Neural progenitor cell (in vitro differentiated cells): ENCODE results near the gene ADAMTSL1. TPM values are rescaled to one million over a fixed set of nuclear protein-coding genes. Genes with fewer than 3 reads are reported as not detected.

Experiments
- DNase-seq: peaks from one replicate; pipeline ENCODE4 v3.0.0-alpha.2; 2016; ENCODE audit warnings: low spot score
- H2AFZ ChIP-seq: fragments of 200-600 bp; sonication (generic); replicated peaks from 2 replicates; pipeline ENCODE4 v1.6.1; 2016; ENCODE audit warnings: antibody characterized with exemption
- H3F3A ChIP-seq: fragments of 200-600 bp; sonication (generic); 2 replicates; pipeline ENCODE4 v1.6.1; 2016; ENCODE audit warnings: antibody characterized with exemption, low read depth
- H3K27ac ChIP-seq: fragments of 200-600 bp; sonication (generic); 2 replicates; pipeline ENCODE4 v1.5.1; 2016; ENCODE audit warnings: mild to moderate bottlenecking
- H3K27me3 ChIP-seq: fragments of 200-600 bp; sonication (generic); 2 replicates; pipeline ENCODE4 v1.6.1; 2016; ENCODE audit warnings: mild to moderate bottlenecking, moderate library complexity
- H3K36me3 ChIP-seq: fragments of 200-600 bp; sonication (generic); 2 replicates; pipeline ENCODE4 v1.5.1; 2016
- H3K4me1 ChIP-seq: fragments of 200-600 bp; sonication (generic); 2 replicates; pipeline ENCODE4 v1.6.1; 2016; ENCODE audit warnings: mixed run types
- H3K4me2 ChIP-seq: fragments of 200-600 bp; sonication (generic); 2 replicates; pipeline ENCODE4 v1.6.1; 2016
- H3K4me3 ChIP-seq: fragments of 200-600 bp; sonication (generic); 2 replicates; pipeline ENCODE4 v1.5.1; 2016
- H3K79me2 ChIP-seq: fragments of 200-600 bp; sonication (generic); 2 replicates; pipeline ENCODE4 v1.6.1; 2016; ENCODE audit warnings: low read depth
- H3K9ac ChIP-seq: fragments of 200-600 bp; sonication (generic); 2 replicates; pipeline ENCODE4 v1.6.1; 2016
- H3K9me3 ChIP-seq: fragments of 200-600 bp; sonication (generic); 2 replicates; pipeline ENCODE4 v1.5.1; 2016; ENCODE audit warnings: low read depth
- H4K20me1 ChIP-seq: fragments of 200-600 bp; sonication (generic); 2 replicates; pipeline ENCODE4 v1.6.1; 2016; ENCODE audit warnings: low read depth
- H3K27ac Mint-ChIP-seq: 3 replicates; pipeline ENCODE4 v1.8.0; 2021; ENCODE audit warnings: mixed read lengths
- H3K27me3 Mint-ChIP-seq: 2 replicates; pipeline ENCODE4 v1.8.0; 2022; ENCODE audit warnings: low read depth, mild to moderate bottlenecking, inconsistent platforms, moderate library complexity, mixed read lengths; ENCODE audit not compliant: insufficient read depth
- H3K36me3 Mint-ChIP-seq: 3 replicates; pipeline ENCODE4 v1.8.0; 2021; ENCODE audit warnings: mixed read lengths
- H3K4me1 Mint-ChIP-seq: 3 replicates; pipeline ENCODE4 v1.8.0; 2021; ENCODE audit warnings: mixed read lengths
- H3K4me3 Mint-ChIP-seq: 3 replicates; pipeline ENCODE4 v1.8.0; 2021; ENCODE audit warnings: mild to moderate bottlenecking, moderate library complexity, mixed read lengths
- H3K9me3 Mint-ChIP-seq: 3 replicates; pipeline ENCODE4 v1.8.0; 2020; ENCODE audit warnings: mixed read lengths
- EZH2 ChIP-seq: fragments of 200-600 bp; sonication (generic); IDR thresholded peaks from 2 replicates; pipeline ENCODE4 v1.6.1; 2017; ENCODE audit warnings: antibody characterized with exemption, mild to moderate bottlenecking, moderate library complexity
- EZH2phosphoT487 ChIP-seq: fragments of 200-600 bp; sonication (generic); IDR thresholded peaks from 2 replicates; pipeline ENCODE4 v1.6.1; 2017; ENCODE audit warnings: antibody characterized with exemption
- total RNA-seq: library from RNA; depleted of rRNA; stranded (reverse); fragments of >200 nt; gene quantifications from 2 replicates; pipeline ENCODE4 v1.2.3, GENCODE V29; 2015; ENCODE audit warnings: low replicate concordance
- TF ChIP-seq, protein P1 (sequence below): fragments of 200-600 bp; sonication (generic); IDR thresholded peaks from 2 replicates; pipeline ENCODE4 v1.5.1; 2017; ENCODE audit warnings: antibody characterized with exemption, mild to moderate bottlenecking

The ADAMTSL1 gene, protein sequence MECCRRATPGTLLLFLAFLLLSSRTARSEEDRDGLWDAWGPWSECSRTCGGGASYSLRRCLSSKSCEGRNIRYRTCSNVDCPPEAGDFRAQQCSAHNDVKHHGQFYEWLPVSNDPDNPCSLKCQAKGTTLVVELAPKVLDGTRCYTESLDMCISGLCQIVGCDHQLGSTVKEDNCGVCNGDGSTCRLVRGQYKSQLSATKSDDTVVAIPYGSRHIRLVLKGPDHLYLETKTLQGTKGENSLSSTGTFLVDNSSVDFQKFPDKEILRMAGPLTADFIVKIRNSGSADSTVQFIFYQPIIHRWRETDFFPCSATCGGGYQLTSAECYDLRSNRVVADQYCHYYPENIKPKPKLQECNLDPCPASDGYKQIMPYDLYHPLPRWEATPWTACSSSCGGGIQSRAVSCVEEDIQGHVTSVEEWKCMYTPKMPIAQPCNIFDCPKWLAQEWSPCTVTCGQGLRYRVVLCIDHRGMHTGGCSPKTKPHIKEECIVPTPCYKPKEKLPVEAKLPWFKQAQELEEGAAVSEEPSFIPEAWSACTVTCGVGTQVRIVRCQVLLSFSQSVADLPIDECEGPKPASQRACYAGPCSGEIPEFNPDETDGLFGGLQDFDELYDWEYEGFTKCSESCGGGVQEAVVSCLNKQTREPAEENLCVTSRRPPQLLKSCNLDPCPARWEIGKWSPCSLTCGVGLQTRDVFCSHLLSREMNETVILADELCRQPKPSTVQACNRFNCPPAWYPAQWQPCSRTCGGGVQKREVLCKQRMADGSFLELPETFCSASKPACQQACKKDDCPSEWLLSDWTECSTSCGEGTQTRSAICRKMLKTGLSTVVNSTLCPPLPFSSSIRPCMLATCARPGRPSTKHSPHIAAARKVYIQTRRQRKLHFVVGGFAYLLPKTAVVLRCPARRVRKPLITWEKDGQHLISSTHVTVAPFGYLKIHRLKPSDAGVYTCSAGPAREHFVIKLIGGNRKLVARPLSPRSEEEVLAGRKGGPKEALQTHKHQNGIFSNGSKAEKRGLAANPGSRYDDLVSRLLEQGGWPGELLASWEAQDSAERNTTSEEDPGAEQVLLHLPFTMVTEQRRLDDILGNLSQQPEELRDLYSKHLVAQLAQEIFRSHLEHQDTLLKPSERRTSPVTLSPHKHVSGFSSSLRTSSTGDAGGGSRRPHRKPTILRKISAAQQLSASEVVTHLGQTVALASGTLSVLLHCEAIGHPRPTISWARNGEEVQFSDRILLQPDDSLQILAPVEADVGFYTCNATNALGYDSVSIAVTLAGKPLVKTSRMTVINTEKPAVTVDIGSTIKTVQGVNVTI (N-terminal part only)
- total RNA-seq, result 0.73 and 2.7 TPM in 2 replicates

DNA sequence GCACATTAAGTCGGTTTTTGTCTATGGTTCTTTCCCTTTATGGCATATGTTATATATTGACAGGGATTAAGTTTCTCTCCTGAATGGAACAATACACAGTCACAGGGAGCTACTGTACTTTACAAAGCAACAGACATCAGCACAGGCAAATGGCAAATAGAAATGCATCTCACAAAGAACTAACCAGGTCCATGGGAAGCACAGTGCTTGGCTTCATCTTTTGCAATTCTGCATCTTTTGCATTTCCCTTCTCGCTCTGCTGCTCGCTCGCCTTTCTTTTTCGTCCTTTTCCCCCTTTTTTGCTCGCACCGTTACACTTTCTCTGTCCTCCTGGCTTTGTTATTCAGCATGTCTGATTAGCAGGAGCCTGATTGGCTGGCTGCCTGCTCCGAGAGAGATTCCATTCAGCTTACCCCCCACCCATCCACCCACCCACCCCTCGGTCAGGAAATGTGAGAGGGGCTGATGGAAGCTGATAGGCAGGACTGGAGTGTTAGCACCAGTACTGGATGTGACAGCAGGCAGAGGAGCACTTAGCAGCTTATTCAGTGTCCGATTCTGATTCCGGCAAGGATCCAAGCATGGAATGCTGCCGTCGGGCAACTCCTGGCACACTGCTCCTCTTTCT is at the start of gene ADAMTSL1:
Gene ADAMTSL1, plus strand, starts transcription at position 502 of the 628 bp plus-strand sequence. Its CDS starts 80 bp downstream, at position 582.
- H3K9me3 ChIP-seq, result no peaks in the 10 kb centered on the region
- peaks cover 44% of the 10 kb centered on the region for H3K4me1 ChIP-seq
- H3K79me2 ChIP-seq, result no peaks in the 10 kb centered on the region
- H3K4me3 ChIP-seq, result peak within 1 kb of the TSS; percentile 57
- TF ChIP-seq EZH2 (no peak), EZH2phosphoT487 (no peak)
- TF ChIP-seq, protein P1, sequence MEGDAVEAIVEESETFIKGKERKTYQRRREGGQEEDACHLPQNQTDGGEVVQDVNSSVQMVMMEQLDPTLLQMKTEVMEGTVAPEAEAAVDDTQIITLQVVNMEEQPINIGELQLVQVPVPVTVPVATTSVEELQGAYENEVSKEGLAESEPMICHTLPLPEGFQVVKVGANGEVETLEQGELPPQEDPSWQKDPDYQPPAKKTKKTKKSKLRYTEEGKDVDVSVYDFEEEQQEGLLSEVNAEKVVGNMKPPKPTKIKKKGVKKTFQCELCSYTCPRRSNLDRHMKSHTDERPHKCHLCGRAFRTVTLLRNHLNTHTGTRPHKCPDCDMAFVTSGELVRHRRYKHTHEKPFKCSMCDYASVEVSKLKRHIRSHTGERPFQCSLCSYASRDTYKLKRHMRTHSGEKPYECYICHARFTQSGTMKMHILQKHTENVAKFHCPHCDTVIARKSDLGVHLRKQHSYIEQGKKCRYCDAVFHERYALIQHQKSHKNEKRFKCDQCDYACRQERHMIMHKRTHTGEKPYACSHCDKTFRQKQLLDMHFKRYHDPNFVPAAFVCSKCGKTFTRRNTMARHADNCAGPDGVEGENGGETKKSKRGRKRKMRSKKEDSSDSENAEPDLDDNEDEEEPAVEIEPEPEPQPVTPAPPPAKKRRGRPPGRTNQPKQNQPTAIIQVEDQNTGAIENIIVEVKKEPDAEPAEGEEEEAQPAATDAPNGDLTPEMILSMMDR, result no peak
- peak within 1 kb of the TSS; percentile 84 for H2AFZ ChIP-seq
- no peaks in the 10 kb centered on the region for H3K27me3 ChIP-seq
- H4K20me1 ChIP-seq, result no peaks in the 10 kb centered on the region
- H3K9ac ChIP-seq, result no peak within 1 kb of the TSS
- Mint-ChIP-seq H3K27ac (peak within 1 kb of the TSS; percentile 58), H3K27me3 (no peaks in the 10 kb centered on the region), H3K4me1 (peaks cover 44% of the 10 kb centered on the region), H3K36me3 (peaks cover 1% of the 10 kb centered on the region), H3K9me3 (peaks cover 8% of the 10 kb centered on the region), H3K4me3 (peak within 1 kb of the TSS; percentile 83)
- peaks cover 13% of the 10 kb centered on the region for H3F3A ChIP-seq
- peak within 1 kb of the TSS; percentile 9 for H3K27ac ChIP-seq
- H3K4me2 ChIP-seq, result peak within 1 kb of the TSS; percentile 89
- peak; percentile 92 for DNase-seq
- no peaks in the 10 kb centered on the region for H3K36me3 ChIP-seq

DNA sequence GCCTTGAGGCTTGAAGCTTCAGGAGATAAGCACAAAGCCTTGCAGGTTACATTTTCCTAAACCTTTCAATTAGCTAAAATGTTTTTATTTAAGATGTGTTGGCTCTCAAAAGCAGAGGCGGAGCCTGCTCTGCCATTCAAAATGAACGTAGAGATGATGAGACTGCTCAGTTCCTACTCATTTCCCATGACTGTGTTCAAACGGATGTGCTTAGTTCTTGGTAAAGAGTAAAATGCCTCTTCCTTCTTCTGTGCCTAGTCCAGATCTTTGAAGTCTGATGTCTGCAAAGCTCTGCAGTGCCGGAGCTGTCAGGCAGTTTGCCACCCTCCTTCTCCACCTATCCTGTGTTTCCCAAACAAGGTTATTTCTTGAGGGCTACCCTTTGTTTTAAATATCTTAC is 46.3 kb upstream of the ADAMTSL1 start:
- Histone ChIP-seq H3K4me3 (no peak overlapping the region), H3K9me3 (no peaks in the 10 kb centered on the region), H3K27me3 (no peaks in the 10 kb centered on the region), H3K4me1 (no peaks in the 10 kb centered on the region), H3K36me3 (no peaks in the 10 kb centered on the region), H3K4me2 (no peak overlapping the region), H3K9ac (no peak overlapping the region), H3K27ac (no peak overlapping the region), H4K20me1 (no peaks in the 10 kb centered on the region), H3F3A (no peaks in the 10 kb centered on the region), H2AFZ (peak overlapping the region; percentile 23), H3K79me2 (no peaks in the 10 kb centered on the region)
- Mint-ChIP-seq H3K27ac (no peak overlapping the region), H3K9me3 (no peaks in the 10 kb centered on the region), H3K27me3 (no peaks in the 10 kb centered on the region), H3K36me3 (no peaks in the 10 kb centered on the region), H3K4me1 (peaks cover 3% of the 10 kb centered on the region), H3K4me3 (no peak overlapping the region)
- TF ChIP-seq, protein P1, result no peak
- no peak for TF ChIP-seq EZH2phosphoT487
- TF ChIP-seq EZH2, result no peak
- DNase-seq, result no peak

DNA sequence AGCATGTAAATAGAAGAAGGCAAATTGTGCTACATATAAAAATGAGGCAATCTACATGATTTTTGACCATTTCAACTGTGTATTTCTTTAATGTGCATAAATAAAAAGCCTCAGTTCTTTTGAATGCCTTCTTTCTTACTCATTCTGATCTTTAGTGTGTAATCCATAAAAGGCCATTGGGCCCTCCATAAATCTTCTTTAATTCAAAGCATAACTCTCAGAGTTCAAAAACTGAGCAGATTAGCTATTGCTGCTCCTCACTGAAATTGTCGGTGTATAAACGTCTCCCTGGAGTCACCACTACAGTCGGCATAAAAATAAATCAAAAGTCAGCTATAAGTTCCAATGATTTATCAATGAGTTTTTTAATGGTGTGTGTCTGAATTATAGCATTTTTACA is 45.3 kb upstream of the ADAMTSL1 start:
- no peaks in the 10 kb centered on the region for H3F3A ChIP-seq
- no peaks in the 10 kb centered on the region for H3K27me3 ChIP-seq
- Mint-ChIP-seq H3K27me3 (no peaks in the 10 kb centered on the region), H3K4me3 (no peak overlapping the region), H3K27ac (no peak overlapping the region), H3K4me1 (peaks cover 3% of the 10 kb centered on the region), H3K9me3 (no peaks in the 10 kb centered on the region), H3K36me3 (no peaks in the 10 kb centered on the region)
- H3K27ac ChIP-seq, result no peak overlapping the region
- H3K9ac ChIP-seq, result no peak overlapping the region
- H4K20me1 ChIP-seq, result no peaks in the 10 kb centered on the region
- H3K36me3 ChIP-seq, result no peaks in the 10 kb centered on the region
- no peaks in the 10 kb centered on the region for H3K4me1 ChIP-seq
- no peak overlapping the region for H2AFZ ChIP-seq
- no peak overlapping the region for H3K4me2 ChIP-seq
- no peak overlapping the region for H3K4me3 ChIP-seq
- no peaks in the 10 kb centered on the region for H3K9me3 ChIP-seq
- no peak for DNase-seq
- TF ChIP-seq EZH2, result no peak
- no peak for TF ChIP-seq EZH2phosphoT487
- TF ChIP-seq, protein P1, result no peak
- H3K79me2 ChIP-seq, result no peaks in the 10 kb centered on the region
